OCI-M2 (cell line): Measurements from ENCODE around the gene MSL1.

Experiments used
- DNase-seq: peaks from one replicate; lab custom pipeline; 2025; ENCODE audit not compliant: unreplicated experiment; lab: John Stamatoyannopoulos, UW

Gene MSL1

DNA sequence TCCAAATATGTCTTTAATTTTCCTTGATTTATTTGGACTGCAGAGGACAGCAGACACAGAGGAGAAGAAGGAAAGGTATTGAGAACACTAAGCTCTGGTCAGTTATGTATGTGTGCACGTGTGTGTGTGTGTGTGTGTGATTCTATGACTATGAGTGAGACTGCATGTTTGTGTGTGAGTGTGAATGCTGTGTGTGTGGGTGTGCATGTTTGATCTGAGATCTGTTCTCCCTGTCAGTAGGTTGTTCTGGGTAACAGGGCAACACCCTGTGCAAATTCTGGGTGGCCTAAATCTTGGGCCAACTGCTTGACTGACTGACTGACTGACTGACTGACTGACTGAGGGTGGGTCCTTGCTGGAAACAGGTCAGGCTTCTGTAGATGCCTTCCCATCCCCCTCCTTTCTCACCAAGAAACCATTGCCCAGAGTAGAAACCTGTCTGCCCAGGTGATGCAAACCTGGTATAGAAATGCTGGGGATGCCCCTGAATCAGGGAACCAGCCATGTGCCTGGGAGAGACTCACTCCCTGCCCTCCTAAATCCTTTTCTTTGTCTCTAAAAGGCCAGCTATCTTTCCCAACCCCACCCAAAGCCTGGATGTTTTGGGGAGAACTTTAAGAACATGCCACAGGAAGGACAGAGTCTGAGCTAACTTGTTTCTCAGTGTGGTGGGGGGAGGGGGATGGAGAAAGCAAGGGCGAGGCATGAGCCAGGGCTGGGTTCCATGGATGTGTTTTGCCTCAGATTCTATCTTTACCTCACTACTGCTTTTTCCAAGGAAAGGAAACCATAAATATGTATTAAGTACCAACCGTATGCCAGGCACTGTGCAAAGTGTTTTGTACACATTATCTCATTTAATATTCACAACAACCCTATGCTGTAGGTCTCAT is 16.9 kb upstream of the MSL1 start:
- DNase-seq, result no peak

DNA sequence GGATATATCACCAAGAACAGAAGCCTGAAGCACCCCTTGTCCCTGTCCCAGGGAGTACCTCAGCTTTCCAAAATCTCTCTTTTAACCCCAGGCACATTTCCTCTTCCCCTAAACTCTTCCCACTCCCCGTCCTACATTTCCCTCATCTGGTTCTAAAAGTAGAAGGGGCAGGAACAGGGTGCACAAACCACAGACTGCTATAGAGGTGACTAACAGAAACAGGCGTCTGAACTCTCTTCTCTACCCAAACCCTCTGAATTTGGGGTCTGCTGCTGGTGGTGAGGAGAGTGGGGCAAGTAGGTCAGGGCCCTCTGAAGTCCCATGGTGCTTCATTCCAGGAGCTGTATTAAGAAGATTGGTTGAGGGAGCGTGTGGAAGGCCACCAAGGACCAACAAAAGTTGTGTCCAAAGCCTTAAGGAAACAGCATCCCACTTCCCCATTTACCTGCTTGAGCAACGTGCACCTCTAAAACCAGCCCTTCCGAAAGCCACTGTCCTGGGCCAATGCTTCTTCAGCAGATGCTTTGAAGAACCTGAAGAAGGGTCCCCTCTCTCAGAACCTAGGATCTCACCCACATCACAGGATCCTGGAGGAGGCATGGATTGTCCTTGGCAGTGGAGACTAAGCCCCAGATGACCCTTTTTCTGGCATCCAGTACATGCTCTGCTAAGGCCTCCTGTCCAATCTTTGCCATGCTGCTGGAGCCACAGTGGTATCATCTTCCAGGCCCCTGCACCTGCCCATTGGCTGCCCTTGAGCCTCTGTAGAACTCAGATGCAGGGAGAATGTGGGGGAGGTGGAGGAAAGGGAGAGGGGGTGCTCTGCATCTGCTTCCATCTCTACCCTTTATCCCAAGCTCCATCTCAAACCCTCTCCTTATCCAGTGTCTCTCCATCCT is 15.7 kb upstream of the MSL1 start:
- DNase-seq, result no peak

DNA sequence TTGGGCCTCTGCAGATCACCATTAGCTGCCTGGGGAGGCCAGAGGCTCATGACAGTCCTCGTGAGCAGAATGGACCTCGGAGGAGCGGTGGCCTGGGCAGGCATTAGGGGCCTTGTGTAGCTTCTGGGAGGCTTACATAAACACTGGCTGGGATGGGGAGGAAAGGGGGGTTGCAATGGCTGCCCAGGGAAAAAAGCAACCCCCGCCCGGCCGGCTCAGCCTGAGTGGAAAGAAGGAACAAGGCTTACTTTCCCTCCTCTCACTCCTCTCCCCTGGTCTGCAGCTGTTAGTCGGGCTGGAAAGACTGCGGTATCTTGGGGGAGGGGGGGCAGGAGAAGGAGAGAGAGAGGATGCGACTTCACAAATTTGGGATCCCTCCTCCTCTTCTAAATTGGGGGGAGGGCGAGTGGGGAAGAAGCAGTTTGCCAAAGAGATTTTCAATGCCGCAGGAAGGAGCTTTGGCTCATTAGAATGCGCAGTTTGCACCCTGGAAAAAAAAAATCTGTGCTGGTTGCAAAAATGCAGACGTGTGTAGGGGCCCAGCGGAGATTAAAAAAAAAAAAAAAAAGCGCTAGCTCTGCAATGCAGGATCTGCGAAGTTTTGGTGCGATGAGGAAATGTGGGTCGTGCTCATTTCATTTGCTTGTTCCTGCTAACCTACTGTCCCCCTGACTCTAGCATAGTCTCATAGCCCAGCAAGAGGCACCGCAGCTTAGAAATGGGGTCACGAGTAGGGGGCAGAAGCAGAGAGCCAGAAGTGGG is 14.8 kb upstream of the MSL1 start:
- DNase-seq, result no peak

DNA sequence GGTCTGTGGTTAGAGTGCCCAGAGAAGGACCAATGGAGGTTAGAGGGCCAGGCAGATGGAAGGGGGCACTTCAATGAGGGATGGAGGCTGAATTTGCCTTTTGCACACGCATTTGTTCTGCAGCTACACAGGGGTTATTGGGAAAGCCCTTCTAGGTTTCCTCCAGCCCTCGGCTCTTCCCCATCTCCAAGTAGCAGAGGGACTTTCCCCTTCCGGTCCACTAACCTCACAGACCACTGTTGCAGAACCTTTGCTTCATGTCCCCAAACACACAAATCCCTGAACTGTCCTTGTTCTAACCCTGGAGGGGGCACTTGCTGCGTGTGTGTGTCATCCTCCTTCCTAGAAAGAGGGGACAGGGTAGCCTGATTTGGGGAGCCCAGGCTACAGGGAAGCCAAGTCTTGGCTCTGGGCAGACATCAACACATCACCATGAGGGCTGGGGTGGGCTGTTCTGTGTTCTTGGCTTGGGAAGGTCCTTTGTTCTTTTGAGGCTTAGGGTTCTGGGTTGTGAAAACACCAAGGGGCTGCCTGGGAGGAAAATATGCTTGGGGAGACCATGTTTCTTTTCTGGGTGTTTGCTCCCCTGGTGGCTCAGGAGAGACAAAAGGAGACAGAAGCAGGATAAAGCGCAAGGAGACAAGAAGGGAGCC is 14.1 kb upstream of the MSL1 start:
- no peak for DNase-seq

DNA sequence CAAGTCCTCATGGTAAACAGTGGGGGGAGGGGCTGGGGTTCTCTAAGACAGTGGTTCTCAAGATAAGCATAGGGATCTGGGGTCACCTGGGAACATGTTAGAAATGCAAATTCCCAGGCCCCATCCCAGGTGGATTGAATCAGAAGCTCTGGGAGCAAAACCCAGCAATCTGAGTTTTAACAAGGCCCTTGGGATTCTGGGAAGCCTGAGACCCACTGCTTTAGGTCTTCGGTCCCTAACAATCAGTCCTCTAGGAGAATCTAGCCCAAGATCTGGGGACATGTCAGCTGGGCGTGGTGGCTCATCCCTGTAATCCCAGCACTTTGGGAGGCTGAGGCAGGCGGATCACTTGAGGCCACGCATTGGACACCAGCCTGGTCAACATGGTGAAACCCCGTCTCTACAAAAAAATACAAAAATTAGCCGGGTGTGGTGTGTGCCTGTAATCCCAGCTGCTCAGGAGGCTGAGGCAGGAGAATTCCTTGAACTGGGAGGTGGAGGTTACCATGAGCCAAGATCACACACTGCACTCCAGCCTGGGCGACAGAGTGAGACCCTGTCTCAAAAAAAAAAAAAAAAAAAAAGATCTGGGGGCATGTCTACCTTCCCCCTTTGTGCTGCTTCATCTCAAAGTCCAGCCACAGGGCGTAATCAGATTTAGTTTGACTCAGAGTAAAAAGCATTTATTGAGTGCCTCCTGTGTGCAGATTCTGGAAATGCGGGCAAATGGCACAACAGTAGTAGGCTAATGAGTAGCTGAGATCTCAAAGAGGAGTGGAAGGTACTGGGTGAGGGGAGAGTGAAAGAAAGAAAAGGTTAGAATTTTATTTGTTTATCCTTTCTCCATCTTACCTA is 12.6 kb upstream of the MSL1 start:
- DNase-seq, result no peak

DNA sequence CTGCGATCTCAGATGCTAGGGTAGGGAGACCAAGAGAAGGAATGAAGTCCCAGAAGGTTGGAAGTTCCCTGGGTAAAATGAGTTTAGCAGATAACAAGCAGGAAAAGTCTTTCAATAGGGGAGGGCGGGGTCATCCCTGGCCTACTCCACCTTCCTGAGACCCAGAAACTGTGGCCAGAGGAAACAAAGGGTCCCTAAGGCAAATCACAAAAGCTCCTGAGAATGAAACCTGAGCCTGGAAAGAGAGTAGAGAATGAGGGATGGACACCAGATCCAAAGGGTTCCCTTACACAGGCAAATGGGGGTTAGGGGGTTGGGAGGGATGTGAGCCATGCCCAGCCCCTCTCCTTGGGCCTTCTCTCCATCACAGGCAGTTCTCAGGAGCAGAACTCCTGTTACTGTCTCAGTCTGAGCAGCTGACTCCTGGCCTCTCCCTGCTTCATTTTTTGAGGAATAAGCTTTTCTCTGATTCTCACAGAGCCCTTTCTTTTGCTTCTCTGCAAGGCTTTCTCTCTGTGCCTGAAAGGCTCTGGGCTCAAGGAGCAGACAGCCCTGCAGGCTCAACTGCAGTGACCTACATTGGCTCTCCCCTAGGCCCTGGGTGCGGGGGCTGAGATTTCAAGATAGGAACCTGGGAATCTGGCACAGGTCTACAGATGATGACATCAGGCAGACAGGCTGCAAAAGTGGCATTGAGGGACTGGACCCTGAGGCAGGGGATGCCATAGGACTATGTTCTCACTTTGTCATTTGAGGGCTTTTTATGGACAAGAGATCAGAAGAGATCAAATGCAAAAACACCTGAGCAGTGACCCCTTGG is 11.5 kb upstream of the MSL1 start:
- no peak for DNase-seq

DNA sequence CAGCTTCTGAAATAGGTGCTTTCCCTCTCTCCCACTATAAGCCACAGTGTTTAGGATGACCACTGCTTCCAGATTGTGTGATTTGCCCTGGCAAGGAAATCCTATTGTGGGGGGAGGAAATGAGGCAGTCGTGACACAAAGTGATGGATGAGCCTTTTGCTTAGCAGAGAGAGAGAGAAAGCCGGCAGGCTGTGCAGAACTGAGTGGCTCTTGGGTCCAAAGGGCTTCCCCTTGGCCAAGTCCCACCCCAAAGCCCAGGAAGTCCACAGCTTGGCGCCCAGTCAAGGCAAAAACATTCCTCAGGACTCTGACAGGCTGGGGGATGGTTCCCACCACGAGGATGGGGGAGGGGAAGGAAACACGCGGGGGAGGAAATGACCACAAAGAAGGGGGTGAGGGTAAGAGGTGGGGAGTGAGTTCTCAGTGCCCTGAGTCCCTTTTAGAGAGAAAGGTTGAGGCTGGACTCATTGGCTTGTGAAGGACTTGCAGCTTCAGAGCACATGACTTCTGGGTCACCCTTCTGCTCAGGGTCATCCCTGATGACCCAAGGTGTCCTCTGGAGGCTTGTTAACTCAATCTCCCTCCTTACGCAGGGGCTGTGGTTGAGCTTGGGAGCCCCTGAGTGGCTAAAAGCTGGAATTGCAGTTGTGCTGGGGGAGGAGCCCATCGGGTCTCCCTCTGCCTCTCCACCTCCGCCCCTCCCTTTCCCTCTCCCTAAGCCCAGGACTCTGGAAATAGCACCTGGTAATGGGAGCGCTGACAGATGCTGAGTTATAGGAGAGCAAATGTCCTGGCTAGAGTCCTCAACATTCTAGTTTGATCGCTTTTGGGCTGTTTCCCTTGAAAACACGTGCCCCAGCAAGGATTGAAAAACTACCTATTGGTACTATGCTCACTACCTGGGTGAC is 10.3 kb upstream of the MSL1 start:
- peak; percentile 61 for DNase-seq

DNA sequence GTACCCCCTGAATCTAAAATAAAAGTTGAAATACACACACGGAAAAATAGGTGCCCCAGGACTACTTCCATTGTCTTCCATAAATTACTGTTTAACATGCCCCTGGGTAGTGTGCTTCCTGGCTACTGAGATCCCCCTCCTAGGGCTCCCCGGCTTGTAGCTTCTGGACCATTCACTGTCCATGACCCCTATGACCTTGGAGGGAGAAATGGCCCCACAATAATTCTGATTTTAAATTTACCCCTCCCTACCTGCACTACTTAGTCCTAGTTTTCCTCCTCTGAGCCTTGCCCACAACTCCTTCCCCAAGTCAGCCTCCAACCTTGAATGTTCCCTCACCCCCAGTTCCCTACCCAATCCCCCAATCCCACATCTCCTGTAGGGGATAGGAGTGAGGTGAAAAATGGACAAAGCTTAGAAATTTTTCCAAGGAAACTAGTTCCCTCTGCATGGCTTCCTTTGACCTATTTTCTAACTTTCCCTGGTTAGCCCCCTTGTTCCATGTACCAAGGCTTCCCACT is 9.5 kb upstream of the MSL1 start:
- DNase-seq, result no peak

DNA sequence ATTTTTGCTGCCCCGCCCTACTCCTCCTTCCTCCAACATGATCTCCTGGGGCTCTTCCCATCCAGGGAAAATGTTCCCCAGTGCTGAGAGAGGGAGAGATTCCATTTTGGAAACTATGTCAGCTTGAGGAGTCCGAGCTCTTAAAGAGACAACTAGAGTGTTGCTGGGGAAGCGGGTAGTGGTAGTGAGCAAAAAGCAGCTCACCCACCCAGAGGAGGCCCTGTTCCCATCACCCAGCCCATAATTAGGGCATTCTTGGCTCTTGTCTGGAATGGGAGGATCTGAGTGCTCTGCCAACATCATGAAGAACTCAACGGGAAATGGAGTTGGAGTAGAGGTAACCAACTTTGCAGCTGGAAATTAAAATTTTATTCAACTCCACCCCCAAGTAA is 9.1 kb upstream of the MSL1 start:
- no peak for DNase-seq

DNA sequence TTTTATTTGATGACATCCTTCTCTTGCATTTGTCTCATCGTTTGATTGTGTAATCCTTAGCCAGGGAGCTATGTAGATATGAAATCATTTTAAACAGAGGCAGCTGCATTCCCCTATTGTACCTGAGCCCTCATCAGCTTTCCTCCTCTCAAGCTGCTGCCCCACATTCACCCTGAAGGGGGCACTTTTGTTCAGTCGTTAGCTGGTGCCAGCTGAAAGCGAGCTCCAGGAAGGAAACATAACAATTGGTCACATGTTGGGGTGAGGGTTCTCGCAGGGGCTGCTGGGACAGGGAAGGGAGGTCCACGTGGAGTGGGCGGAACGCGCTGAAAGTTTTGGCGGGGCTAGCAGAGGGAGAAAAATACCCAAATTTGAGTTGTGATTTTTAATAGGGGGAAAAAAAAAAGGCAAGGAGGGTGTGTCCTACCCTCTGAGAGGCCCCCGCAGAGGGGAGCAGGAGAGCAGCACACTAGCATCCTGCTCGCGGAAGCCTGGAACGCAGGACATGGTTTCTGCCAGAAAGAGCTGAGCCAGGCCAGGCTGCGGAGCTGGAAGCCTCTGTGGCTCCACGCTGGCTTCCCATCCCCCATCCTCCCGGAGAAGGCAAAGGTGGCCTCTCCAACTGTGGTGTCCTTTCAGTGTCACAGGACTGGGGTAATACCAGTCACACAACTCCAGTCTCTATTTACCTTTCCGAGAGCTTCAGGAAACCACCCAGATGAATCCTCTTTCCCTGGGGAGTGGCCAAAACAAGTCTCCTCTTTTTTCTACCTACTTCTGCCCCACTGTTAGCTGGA is 8.5 kb upstream of the MSL1 start:
- DNase-seq, result peak; percentile 72

DNA sequence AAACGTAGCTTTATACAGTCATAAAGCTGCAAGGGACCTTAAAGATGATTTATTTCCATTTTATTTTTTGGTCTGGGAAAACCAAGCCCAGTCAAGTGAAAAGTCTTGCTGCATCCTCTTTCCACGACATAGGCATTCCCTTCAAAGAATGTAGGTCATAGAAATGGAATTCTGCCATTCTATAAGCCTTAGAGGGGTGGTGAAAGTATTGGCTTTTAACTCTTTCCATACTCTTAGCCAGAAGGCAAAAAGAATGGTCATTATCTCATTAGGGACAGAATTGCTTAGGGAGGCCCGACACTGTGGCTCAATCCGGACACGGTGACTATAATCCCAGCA is 7.9 kb upstream of the MSL1 start:
- no peak for DNase-seq

DNA sequence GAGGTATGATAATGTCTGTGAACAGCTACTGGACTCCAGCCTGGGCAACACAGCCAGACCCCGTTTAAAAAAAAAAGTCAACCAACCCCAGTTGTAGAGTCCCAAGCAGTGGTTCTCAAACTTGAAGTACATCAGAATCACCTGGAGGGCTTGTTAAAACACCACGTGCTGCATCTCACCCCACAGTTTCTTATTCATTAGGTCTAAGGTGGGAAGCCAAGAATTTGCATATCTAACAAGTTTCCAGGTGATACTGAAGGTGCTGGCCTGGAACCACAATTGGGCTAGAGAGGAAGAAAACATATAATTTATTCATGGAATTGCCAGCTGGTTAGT is 6.7 kb upstream of the MSL1 start:
- DNase-seq, result no peak

DNA sequence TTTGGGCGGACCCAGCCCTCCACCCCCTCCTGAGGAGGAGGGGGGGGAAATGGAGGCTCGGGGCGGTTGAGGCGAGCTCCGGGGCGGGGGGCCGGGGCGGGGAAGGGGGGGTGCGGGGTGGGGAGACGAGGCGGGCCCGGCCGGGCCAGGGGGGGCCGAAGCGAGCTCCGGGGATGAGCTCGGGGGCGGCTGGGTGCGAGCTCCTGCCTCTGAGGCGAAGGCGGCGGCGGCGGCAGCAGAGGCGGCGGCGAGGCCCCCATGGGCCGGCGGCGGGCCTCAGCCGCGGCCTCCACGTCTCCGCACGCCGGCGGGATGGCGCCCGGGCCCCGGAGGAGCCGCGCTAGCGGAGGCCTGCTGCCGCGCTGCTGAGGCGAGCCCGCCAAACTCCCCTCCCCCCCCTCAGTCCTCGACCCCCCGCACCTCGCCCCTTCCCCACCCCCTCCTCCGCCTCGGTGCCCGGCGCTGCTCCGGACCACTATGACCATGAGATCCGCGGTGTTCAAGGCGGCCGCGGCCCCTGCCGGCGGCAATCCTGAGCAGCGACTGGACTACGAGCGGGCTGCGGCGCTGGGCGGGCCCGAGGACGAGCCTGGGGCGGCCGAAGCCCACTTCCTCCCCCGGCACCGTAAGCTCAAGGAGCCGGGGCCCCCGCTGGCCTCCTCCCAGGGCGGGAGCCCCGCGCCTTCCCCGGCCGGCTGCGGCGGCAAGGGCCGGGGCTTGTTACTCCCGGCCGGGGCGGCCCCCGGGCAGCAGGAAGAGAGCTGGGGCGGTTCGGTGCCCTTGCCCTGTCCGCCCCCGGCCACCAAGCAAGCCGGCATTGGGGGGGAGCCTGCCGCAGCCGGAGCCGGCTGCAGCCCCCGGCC is 596 bp downstream of the MSL1 start:
- no peak for DNase-seq

DNA sequence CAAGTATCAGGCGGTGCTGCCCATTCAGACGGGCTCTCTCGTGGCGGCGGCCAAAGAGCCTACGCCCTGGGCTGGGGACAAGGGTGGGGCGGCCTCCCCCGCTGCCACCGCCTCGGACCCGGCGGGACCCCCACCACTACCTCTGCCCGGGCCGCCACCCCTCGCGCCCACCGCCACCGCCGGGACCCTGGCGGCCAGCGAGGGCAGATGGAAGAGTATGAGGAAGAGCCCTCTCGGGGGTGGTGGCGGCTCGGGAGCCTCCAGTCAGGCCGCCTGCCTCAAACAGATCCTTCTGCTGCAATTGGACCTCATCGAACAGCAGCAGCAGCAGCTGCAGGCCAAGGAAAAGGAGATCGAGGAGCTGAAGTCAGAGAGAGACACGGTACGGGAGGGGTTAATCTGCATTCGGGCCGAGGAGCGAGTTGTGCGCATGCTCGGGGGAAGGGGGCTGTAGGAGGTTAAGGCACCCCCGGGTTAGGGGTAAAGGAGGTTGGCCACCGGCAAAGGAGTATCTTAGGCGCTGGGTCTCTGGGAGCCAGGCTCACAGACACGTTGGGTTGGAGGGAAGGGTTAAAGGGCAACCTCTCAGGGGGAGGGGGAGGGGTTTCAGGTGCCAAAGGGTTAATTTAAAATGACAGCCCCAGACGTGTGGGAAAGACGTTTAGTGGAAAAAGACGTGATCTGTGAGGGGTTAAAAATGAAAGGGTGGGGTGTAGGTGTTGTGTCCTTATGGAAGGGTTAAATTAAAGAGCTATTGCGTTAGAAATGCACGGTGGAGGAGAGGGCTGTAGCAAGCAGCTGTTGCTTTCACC is 1.4 kb downstream of the MSL1 start:
- DNase-seq, result no peak

DNA sequence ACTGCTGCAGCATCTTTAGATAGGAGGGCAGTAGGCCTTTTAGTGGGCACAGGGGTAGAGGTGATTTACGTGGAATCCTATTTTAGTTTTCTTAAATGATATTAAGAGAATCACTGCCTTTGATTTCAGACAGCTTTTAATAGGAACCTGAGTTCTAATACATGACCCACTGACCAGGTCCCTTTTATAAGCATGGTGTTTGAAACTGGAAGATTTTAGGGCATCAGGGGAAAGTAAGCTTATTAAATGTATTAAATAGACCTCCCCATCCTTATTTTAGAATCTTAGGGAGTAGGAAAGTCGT is 2.0 kb downstream of the MSL1 start:
- no peak for DNase-seq
